H1 (cell line): ENCODE results near the gene ABHD6. TPM values are rescaled to one million over a fixed set of nuclear protein-coding genes. Genes with fewer than 3 reads are reported as not detected.

Experiments
- BACH1 ChIP-seq: IDR thresholded peaks from 2 replicates; pipeline ENCODE4 v1.6.1; 2012; ENCODE audit warnings: low read length, improper control_type of control experiment
- SIN3A ChIP-seq, 2 experiments: IDR thresholded peaks in 1 of 2; conservative IDR thresholded peaks in 1 of 2; 2 replicates each; pipeline ENCODE4 v1.6.1; 2011 to 2012; ENCODE audit warnings: low read length in 2 of 2, improper control_type of control experiment in 1 of 2, low read depth in 1 of 2, mild to moderate bottlenecking in 1 of 2
- polyA plus RNA-seq, 7 experiments: library from polyadenylated mRNA; depleted of rRNA in 3 of 7; stranded (reverse) in 5 of 7; unstranded in 2 of 7; fragments of >200 nt in 5 of 7; fragments of 200-250 nt in 2 of 7; gene quantifications; 1 replicate in 5 of 7; 2 replicates in 1 of 7; 4 replicates in 1 of 7; pipeline versions ENCODE4 v1.2.1 to v1.2.3, GENCODE V29; 2011 to 2013; ENCODE audit warnings: missing spikeins in 2 of 7, mixed read lengths in 2 of 7
- total RNA-seq: library from RNA; stranded (reverse); fragmentation: NEBNext Ultra II Directional; extraction: Animal tissue kit (Norgen Biotek cat#: 25700); gene quantifications from 2 replicates; pipeline ENCODE4 v1.2.1, GENCODE V29; 2021

The ABHD6 gene
- total and polyA plus RNA-seq, 2 of the 8 experiments (the other 6 are each of a cell fraction or from before 2014, with no cell fraction given), result 5.9 to 6.6 TPM

DNA sequence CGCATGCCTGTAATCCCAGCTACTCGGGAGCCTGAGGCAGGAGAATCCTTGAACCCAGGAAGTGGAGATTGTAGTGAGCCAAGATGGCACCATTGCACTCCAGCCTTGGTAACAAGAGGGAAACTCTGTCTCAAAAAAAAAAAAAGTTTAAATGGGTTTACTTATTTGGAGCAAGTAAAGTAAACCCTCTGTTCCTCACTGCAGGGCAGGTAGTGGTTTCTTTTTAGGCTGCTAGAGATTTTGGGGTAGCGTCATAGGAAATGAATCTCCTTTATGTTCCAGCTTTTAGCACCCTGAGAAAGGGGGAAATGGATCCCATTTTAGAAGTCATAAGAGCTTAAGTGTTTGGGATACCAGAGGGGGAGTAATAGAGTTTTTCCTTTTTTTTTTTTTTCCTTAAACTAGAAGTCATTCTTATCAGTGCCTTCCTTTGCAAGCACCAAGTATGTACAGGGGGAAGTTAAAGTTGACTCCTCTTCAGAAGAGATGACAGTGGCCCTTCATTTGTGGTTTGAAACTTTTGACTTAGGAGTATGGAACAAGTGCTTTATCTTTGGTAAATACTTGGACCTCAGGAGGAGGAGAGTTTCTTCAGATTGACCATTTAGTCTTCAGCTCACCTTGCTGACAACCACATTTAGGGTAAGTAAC lies 103.1 kb downstream of the ABHD6 start (continued):
- TF ChIP-seq SIN3A (conservative IDR thresholded peaks at IDR 0.05 in 1 of 2, IDR thresholded peaks at IDR 0.05 in 1 of 2; ENCODE audit: low read depth in 1 of 2, low read length in 2 of 2), result no peak
- TF ChIP-seq BACH1, result no peak
